ENCODE measurements around the gene GSE1. TPM values are rescaled to one million over a fixed set of nuclear protein-coding genes. Genes with fewer than 3 reads are reported as not detected.

The GSE1 gene
- total and polyA plus RNA-seq, 2 of the 13 experiments (the other 11 are each of a cell fraction or from before 2014, with no cell fraction given): 16.1 to 31.2 TPM

GRCh38 chr16:85668676-85669424 lies 55.7 kb downstream of the GSE1 start:
- Histone ChIP-seq H3K79me2 (ENCODE audit: insufficient read depth, low read length) (no peaks in the 10 kb centered on the region), H3K36me3 (replicated peaks in 1 of 2; ENCODE audit: control insufficient read depth in 1 of 2, insufficient read depth in 2 of 2, low read length in 2 of 2) (peaks cover 66 to 94% of the 10 kb centered on the region in 2 experiments), H3K9me3 (ENCODE audit: low read length) (no peaks in the 10 kb centered on the region), H3K4me1 (ENCODE audit: insufficient read depth, low read length) (no peaks in the 10 kb centered on the region), H3K4me3 (replicated peaks in 1 of 3; ENCODE audit: insufficient read depth in 1 of 3, low read depth in 2 of 3, low read length in 3 of 3) (no peak overlapping the region), H2AFZ (ENCODE audit: low read length) (no peak overlapping the region), H3K27ac (ENCODE audit: extremely low read length, insufficient read depth, low read length) (no peak overlapping the region), H4K20me1 (ENCODE audit: insufficient read depth, low read length) (peaks cover 5% of the 10 kb centered on the region; the same call in 1 of the 2 replicates), H3K9ac (ENCODE audit: insufficient read depth, low read depth, low read length) (no peak overlapping the region), H3K4me2 (ENCODE audit: low read depth, low read length) (no peak overlapping the region), H3K27me3 (ENCODE audit: control insufficient read depth in 1 of 2, insufficient read depth in 2 of 2, low read length in 2 of 2) (no peaks in the 10 kb centered on the region)
- TF ChIP-seq GZF1 (CRISPR knock-in tag; IDR thresholded peaks at IDR 0.05) (no peak), ZNF589 (CRISPR knock-in tag; conservative IDR thresholded peaks at IDR 0.05) (no peak), ZNF766 (CRISPR knock-in tag; IDR thresholded peaks at IDR 0.05; ENCODE audit: borderline replicate concordance) (no peak), FLYWCH1 (CRISPR knock-in tag; IDR thresholded peaks at IDR 0.05) (no peak), GFI1 (CRISPR knock-in tag; IDR thresholded peaks at IDR 0.05; ENCODE audit: borderline replicate concordance) (no peak), TRIM22 (IDR thresholded peaks at IDR 0.05) (no peak)
- in situ Hi-C loops (cut with HindIII; ENCODE audit: extremely low pct_ligation_motif_present, low pct_unique_long_range_greater_than_20kb): no loop called here
- FAIRE-seq: no peak
- no TSS peak for BruUV-seq (replicated peaks)
- ATAC-seq: no peak
- CTCF ChIA-PET (ENCODE audit: low intra/inter-chr PET ratio, low total read pairs): no interaction called here
- no peak for DNase-seq (ENCODE audit: low spot score)
- intact Hi-C loops (cut with micrococcal nuclease; ENCODE audit: unreplicated experiment): no loop called here
- 94% methylated on average over 5 of the region's 10 CpGs for WGBS (ENCODE audit: low lambda C conversion rate)
- POLR2A ChIA-PET: no interaction called here

GRCh38 chr16:85670840-85671239 lies 57.7 kb downstream of the GSE1 start:
- Histone ChIP-seq H4K20me1 (ENCODE audit: insufficient read depth, low read length) (peaks cover 5% of the 10 kb centered on the region; the same call in 1 of the 2 replicates), H2AFZ (ENCODE audit: low read length) (no peak overlapping the region), H3K79me2 (ENCODE audit: insufficient read depth, low read length) (no peaks in the 10 kb centered on the region), H3K27ac (ENCODE audit: extremely low read length, insufficient read depth, low read length) (no peak overlapping the region), H3K9ac (ENCODE audit: insufficient read depth, low read depth, low read length) (no peak overlapping the region), H3K4me3 (replicated peaks in 1 of 3; ENCODE audit: insufficient read depth in 1 of 3, low read depth in 2 of 3, low read length in 3 of 3) (no peak overlapping the region), H3K27me3 (ENCODE audit: control insufficient read depth in 1 of 2, insufficient read depth in 2 of 2, low read length in 2 of 2) (no peaks in the 10 kb centered on the region), H3K4me1 (ENCODE audit: insufficient read depth, low read length) (no peaks in the 10 kb centered on the region), H3K36me3 (replicated peaks in 1 of 2; ENCODE audit: control insufficient read depth in 1 of 2, insufficient read depth in 2 of 2, low read length in 2 of 2) (peaks cover 55 to 94% of the 10 kb centered on the region in 2 experiments), H3K4me2 (ENCODE audit: low read depth, low read length) (no peak overlapping the region), H3K9me3 (ENCODE audit: low read length) (no peaks in the 10 kb centered on the region)
- ChIA-PET CTCF (ENCODE audit: low intra/inter-chr PET ratio, low total read pairs) (no interaction called here), POLR2A (no interaction called here)
- 97% methylated on average over 14 of the region's 14 CpGs for WGBS (ENCODE audit: low lambda C conversion rate)
- in situ Hi-C loops (cut with HindIII; ENCODE audit: extremely low pct_ligation_motif_present, low pct_unique_long_range_greater_than_20kb): no loop called here
- intact Hi-C loops (cut with micrococcal nuclease; ENCODE audit: unreplicated experiment): no loop called here
- ATAC-seq (no peak), FAIRE-seq (no peak), DNase-seq (ENCODE audit: low spot score) (no peak)
- no TSS peak for BruUV-seq (replicated peaks)
- TF ChIP-seq IKZF4 (CRISPR knock-in tag; IDR thresholded peaks at IDR 0.05; ENCODE audit: borderline replicate concordance, low read depth, not compliant biosample characterization): no peak
- TF ChIP-seq MLLT10 (CRISPR knock-in tag; IDR thresholded peaks at IDR 0.05): no peak
- TF ChIP-seq TSC22D2 (CRISPR knock-in tag; IDR thresholded peaks at IDR 0.05; ENCODE audit: borderline replicate concordance): no peak
- no peak for TF ChIP-seq SMAD9 (CRISPR knock-in tag; IDR thresholded peaks at IDR 0.05)
- no peak for TF ChIP-seq PHF20 (CRISPR knock-in tag; IDR thresholded peaks at IDR 0.05)
- TF ChIP-seq ATF4 (CRISPR knock-in tag; IDR thresholded peaks at IDR 0.05): no peak
- TF ChIP-seq ZNF335 (CRISPR knock-in tag; IDR thresholded peaks at IDR 0.05): no peak
- no peak for TF ChIP-seq SMYD3 (CRISPR knock-in tag; IDR thresholded peaks at IDR 0.05)
- no peak for TF ChIP-seq ZNF7 (CRISPR knock-in tag; IDR thresholded peaks at IDR 0.05)
- TF ChIP-seq SMAD3 (CRISPR knock-in tag; IDR thresholded peaks at IDR 0.05): no peak
- TF ChIP-seq ARNT (IDR thresholded peaks at IDR 0.05): no peak
- TF ChIP-seq SIN3A (IDR thresholded peaks at IDR 0.05; ENCODE audit: borderline replicate concordance, low read depth, low read length): no peak
